ENCODE results near the gene WDR27. TPM values are rescaled to one million over a fixed set of nuclear protein-coding genes. Genes with fewer than 3 reads are reported as not detected.

WDR27 gene
- total and polyA plus RNA-seq, 10 of the 15 experiments (the other 5 are each of a cell fraction or from before 2014, with no cell fraction given), result 1.9 to 33.2 (median 19.0) TPM

DNA sequence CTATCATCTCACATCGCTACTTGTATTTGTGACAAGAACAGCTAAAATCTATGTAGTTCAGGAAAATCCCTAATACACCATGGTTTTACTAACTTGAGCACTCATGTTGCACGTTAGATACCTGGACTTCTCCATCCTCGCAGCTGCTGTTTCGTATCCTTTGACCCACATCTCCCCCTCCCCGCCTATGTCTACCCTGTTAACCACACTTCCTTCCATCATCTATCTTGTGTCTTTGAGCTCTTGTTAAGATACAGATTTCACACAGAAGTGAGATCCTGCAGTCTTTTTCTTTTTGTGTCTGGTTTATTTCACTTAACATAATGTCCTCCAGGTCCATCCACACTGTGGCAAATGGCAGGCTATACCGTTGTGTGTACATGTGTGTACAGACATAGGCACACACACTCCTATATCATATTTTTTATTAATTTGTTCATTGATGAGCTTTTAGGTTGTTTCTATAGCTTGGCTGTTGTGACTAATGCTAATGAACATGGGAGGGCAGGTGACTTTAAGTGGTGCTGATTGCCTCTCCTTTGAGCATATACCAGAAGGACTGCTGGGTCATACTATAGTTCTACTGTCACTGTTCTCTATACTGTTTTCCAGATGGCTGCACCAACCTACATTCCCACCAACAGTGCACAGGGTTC lies 117.8 kb downstream of the WDR27 start:
- Histone ChIP-seq H3K27ac (ENCODE audit: control insufficient read depth, insufficient read depth) (no peak overlapping the region), H3K4me3 (no peak overlapping the region), H3K9me3 (replicated peaks; ENCODE audit: control insufficient read depth, insufficient read depth, low read length) (no peaks in the 10 kb centered on the region), H3K4me1 (ENCODE audit: control insufficient read depth, insufficient read depth, low read length) (peaks cover 2% of the 10 kb centered on the region; the same call in 1 of the 2 replicates), H3K27me3 (replicated peaks in 1 of 2; ENCODE audit: control insufficient read depth in 2 of 2, insufficient read depth in 2 of 2, low read length in 1 of 2) (no peaks in the 10 kb centered on the region), H3K9ac (ENCODE audit: control insufficient read depth, insufficient read depth, low read length) (no peak overlapping the region), H3K79me2 (ENCODE audit: control insufficient read depth, insufficient read depth, low read length) (no peaks in the 10 kb centered on the region), H4K20me1 (ENCODE audit: control insufficient read depth, insufficient read depth) (no peaks in the 10 kb centered on the region), H2AFZ (ENCODE audit: control insufficient read depth, low read depth, low read length) (no peak overlapping the region), H3K36me3 (ENCODE audit: control insufficient read depth in 2 of 2, insufficient read depth in 2 of 2, low read length in 1 of 2) (no peaks in the 10 kb centered on the region), H3K4me2 (ENCODE audit: control insufficient read depth, insufficient read depth) (no peak overlapping the region)
- RAD21 ChIA-PET (ENCODE audit: unreplicated experiment), result no interaction called here
- no TSS peak for BruUV-seq (replicated peaks)
- POLR2A ChIA-PET, result no interaction called here
- DNase-seq (ENCODE audit: low read depth, low spot score), result no peak
- no peak for ATAC-seq
- CTCF ChIA-PET, result no interaction called here
- peak; percentile 38 for TF ChIP-seq RUNX3 (IDR thresholded peaks at IDR 0.05; ENCODE audit: low read length)
- peak in 1 of 2 experiments; percentile 52; a peak in 2 of 4 replicates for TF ChIP-seq ETV6 (conservative IDR thresholded peaks at IDR 0.05 in 1 of 2, IDR thresholded peaks at IDR 0.05 in 1 of 2; ENCODE audit: borderline replicate concordance in 1 of 2, low read depth in 1 of 2)
- no peak for TF ChIP-seq POLR2AphosphoS2 (IDR thresholded peaks at IDR 0.05; ENCODE audit: low read depth, low read length)
- TF ChIP-seq FOS (IDR thresholded peaks at IDR 0.05; ENCODE audit: borderline replicate concordance, extremely low read depth, insufficient read length), result no peak
- TF ChIP-seq, protein P1, sequence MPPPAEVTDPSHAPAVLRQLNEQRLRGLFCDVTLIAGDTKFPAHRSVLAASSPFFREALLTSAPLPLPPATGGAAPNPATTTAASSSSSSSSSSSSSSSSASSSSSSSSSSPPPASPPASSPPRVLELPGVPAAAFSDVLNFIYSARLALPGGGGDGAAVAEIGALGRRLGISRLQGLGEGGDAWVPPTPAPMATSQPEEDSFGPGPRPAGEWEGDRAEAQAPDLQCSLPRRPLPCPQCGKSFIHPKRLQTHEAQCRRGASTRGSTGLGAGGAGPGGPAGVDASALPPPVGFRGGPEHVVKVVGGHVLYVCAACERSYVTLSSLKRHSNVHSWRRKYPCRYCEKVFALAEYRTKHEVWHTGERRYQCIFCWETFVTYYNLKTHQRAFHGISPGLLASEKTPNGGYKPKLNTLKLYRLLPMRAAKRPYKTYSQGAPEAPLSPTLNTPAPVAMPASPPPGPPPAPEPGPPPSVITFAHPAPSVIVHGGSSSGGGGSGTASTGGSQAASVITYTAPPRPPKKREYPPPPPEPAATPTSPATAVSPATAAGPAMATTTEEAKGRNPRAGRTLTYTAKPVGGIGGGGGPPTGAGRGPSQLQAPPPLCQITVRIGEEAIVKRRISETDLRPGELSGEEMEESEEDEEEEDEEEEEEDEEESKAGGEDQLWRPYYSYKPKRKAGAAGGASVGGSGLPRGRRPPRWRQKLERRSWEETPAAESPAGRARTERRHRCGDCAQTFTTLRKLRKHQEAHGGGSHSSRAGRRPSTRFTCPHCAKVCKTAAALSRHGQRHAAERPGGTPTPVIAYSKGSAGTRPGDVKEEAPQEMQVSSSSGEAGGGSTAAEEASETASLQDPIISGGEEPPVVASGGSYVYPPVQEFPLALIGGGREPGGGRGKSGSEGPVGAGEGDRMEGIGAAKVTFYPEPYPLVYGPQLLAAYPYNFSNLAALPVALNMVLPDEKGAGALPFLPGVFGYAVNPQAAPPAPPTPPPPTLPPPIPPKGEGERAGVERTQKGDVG (CRISPR knock-in tag; IDR thresholded peaks at IDR 0.05), result no peak
- SMC1A ChIA-PET (ENCODE audit: uncharacterized antibody, unreplicated experiment), result interaction anchor here (1.1 kb wide), 1 partner anchor 10 kb away, joined by 3 read pairs; no protein-coding TSS in a partner anchor
- intact Hi-C loops (cut with micrococcal nuclease; ENCODE audit: unreplicated experiment), result no loop called here
- in situ Hi-C loops (cut with MboI), result no loop called here
- WGBS (ENCODE audit: insufficient coverage, insufficient replicate concordance, low lambda C conversion rate, missing lambda C conversion rate), result 34% methylated on average over 6 of the region's 6 CpGs
- no peak for FAIRE-seq
